Right atrium auricular region (tissue), 2 donors: ENCODE measurements around the gene NTNG2. TPM values are rescaled to one million over a fixed set of nuclear protein-coding genes. Genes with fewer than 3 reads are reported as not detected.

Source experiments
- DNase-seq: peaks from one replicate; pipeline ENCODE4 v3.0.0-alpha.2; 2019; ENCODE audit warnings: low spot score
- H3K27ac ChIP-seq, 2 donors: fragments of 200-600 bp; sonication (generic); 1 replicate in 1 of 2; 2 replicates in 1 of 2; pipeline ENCODE4 v1.5.1; 2016 to 2019
- H3K27me3 ChIP-seq, 2 donors: fragments of 200-600 bp; sonication (generic); one replicate each; pipeline versions ENCODE4 v1.5.1 to v1.6.0; 2017 to 2019
- H3K36me3 ChIP-seq: fragments of 200-600 bp; sonication (generic); one replicate; pipeline ENCODE4 v1.5.1; 2016
- H3K4me1 ChIP-seq, 2 donors: fragments of 200-600 bp; sonication (generic); one replicate each; pipeline versions ENCODE4 v1.5.1 to v1.6.0; 2017 to 2019
- H3K4me3 ChIP-seq, 2 donors: fragments of 200-600 bp; sonication (generic); 1 replicate in 1 of 2; 2 replicates in 1 of 2; pipeline ENCODE4 v1.5.1; 2017 to 2019; ENCODE audit warnings: mild to moderate bottlenecking in 1 of 2, moderate library complexity in 1 of 2
- H3K9me3 ChIP-seq, 2 donors: fragments of 200-600 bp; sonication (generic); one replicate each; pipeline ENCODE4 v1.5.1; 2019
- total RNA-seq, 2 donors: library from RNA; depleted of rRNA; stranded (reverse); fragments of >200 nt; gene quantifications; one replicate each; pipeline ENCODE4 v1.1.0, GENCODE V29; 2016
- TF ChIP-seq, protein P1 (sequence below), 2 donors: fragments of 200-600 bp; sonication (generic); IDR thresholded peaks; one replicate each; pipeline ENCODE4 v1.5.1; 2019; ENCODE audit warnings: antibody characterized with exemption in 2 of 2

Gene NTNG2
- total RNA-seq, 2 donors from 2014 or later: 5.2 to 16.9 TPM

DNA sequence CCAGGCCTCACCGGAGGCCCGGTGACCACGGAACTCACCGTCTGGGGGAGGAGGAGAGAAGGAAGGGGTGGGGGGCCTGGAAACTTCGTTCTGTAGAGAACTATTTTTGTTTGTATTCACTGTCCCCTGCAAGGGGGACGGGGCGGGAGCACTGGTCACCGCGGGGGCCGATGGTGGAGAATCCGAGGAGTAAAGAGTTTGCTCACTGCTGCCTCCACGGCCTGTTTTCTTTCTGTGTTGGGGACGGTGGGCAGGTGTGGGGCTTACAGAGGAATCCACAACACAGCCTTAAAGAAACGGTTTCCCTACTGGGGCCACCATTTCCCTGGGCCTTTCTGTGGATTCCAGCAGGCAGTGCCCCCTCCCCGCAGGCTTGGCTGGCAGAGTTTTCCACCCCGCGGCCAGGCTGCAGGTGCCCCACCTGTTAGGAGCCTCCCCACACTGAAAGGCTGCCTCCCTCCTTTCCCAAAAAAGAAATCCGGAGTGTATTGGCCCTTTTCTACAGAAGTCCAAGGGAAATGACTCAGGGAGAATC lies 80.8 kb downstream of the NTNG2 start:
- H3K27me3 ChIP-seq: no peaks in the 10 kb centered on the region
- H3K36me3 ChIP-seq: no peaks in the 10 kb centered on the region
- peak overlapping the region; percentile 32 to 68 for H3K27ac ChIP-seq
- H3K4me3 ChIP-seq: peak overlapping the region; percentile 51 to 67
- DNase-seq: no peak
- no peaks in the 10 kb centered on the region for H3K9me3 ChIP-seq
- peaks cover 0 to 18% of the 10 kb centered on the region in 2 donors for H3K4me1 ChIP-seq
- TF ChIP-seq, protein P1, sequence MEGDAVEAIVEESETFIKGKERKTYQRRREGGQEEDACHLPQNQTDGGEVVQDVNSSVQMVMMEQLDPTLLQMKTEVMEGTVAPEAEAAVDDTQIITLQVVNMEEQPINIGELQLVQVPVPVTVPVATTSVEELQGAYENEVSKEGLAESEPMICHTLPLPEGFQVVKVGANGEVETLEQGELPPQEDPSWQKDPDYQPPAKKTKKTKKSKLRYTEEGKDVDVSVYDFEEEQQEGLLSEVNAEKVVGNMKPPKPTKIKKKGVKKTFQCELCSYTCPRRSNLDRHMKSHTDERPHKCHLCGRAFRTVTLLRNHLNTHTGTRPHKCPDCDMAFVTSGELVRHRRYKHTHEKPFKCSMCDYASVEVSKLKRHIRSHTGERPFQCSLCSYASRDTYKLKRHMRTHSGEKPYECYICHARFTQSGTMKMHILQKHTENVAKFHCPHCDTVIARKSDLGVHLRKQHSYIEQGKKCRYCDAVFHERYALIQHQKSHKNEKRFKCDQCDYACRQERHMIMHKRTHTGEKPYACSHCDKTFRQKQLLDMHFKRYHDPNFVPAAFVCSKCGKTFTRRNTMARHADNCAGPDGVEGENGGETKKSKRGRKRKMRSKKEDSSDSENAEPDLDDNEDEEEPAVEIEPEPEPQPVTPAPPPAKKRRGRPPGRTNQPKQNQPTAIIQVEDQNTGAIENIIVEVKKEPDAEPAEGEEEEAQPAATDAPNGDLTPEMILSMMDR (IDR thresholded peaks at IDR 0.05): no peak

DNA sequence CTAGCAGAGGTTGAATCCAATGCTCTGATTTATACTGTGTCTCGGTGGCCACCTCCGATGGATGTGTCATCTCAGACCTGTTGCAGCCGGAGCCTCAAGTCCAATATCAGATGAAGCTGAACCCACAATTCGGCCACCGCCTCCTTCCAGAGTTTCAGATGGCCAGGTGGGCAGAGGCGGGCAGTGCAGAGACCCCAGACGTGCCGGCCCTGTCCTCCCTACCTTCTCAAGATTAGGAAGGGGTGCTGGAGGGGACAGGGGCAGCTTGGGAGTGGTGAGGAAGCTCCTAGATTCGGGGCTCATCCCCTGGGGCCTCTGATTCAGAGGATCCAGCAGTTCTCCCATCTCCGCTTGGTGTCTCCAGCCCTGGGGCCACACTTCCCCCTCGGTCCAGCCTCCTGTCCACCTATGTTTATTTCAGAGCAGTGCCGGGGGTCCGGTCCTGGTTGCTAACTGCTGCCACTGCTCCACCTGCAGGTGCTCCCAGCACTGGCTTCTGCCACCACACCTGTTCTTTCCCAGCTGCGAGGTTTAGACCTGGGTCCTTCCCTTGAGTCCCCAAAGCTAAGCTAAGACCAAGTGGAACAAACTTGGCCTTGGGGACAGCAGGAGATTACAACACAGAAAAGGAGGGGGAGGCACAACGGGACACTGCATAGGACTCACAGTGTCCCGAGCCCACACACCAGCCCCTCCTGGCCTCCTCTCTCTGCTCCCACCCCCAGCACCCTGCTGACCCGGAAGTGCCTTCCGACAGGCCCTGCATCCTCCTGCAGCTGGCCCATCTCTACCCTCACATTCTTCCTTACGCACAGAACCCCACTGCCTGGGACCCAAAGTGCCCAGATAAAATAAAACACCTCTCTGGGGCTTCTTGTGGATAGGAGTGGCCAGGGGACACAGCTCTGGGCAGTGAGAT lies 81.6 kb downstream of the NTNG2 start:
- Histone ChIP-seq H3K9me3 (no peaks in the 10 kb centered on the region), H3K36me3 (no peaks in the 10 kb centered on the region), H3K4me3 (no peak overlapping the region), H3K4me1 (peaks cover 0 to 18% of the 10 kb centered on the region in 2 donors), H3K27ac (no peak overlapping the region), H3K27me3 (no peaks in the 10 kb centered on the region)
- DNase-seq: no peak
- TF ChIP-seq, protein P1 (IDR thresholded peaks at IDR 0.05): no peak

DNA sequence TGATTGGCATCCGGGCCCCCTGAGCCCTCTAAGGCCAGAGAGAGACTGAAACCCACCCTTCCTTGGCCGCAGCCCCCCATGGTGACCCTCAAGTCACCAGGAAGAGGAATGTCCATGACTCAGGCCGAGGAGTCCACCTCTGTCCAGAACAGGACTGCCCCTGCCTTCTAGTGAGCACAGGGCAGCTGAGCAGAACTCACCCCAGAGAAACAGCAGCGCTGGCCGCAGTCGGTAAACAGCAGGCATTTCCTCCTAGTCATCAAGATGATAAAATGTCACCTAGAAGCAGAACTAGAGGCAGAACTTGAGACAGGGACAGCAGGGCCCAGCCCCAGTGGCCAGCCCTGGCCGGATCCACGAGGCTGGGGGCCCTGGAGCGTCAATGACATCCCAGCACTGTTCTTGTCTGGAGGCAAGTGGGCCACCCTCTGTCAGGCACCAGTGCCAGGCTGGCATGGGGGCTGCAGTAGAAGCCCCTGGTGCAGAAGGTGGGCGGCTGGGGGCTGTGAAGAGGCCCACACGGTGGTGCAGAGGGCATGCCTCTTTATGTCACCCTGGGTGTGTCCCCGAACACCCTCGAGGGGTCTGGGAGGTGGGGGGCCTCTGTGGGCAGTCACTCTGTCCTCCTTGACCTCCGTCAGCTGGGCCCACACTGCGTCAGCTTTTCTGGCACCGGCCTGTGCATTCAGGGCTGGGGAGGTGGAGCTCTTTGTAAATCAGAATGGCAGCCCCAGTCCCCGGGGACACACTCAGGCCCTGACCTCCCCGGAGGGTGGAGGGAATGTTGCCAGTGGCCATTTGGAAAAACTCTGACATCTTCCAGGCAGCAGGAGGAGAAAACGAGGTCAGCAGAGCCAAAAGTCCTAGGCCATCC lies 83.0 kb downstream of the NTNG2 start:
- Histone ChIP-seq H3K9me3 (no peaks in the 10 kb centered on the region), H3K27me3 (no peaks in the 10 kb centered on the region), H3K4me1 (peaks cover 0 to 18% of the 10 kb centered on the region in 2 donors), H3K27ac (peak overlapping the region in 1 of 2 donors; percentile 16), H3K36me3 (no peaks in the 10 kb centered on the region), H3K4me3 (no peak overlapping the region)
- no peak for DNase-seq
- TF ChIP-seq, protein P1 (IDR thresholded peaks at IDR 0.05): no peak

DNA sequence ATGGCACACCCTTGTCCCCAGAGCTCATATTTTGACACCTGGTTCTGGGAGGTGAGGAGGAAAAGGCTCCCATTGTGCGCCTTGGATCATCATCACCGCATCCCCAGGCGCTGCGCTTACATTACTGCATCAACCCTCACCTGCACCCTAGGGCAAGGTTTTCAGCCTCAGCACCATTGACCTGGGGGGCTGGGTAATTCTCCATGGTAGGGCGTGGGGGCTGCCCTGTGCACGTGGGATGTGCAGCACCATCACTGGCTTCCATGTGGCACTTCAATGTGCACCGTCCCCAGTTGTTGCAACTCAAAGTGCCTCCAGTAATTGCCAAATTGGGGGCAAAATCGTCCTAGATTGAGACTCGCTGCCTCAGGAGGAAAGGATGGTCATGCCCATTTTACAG lies 83.6 kb downstream of the NTNG2 start:
- Histone ChIP-seq H3K9me3 (no peaks in the 10 kb centered on the region), H3K27ac (no peak overlapping the region), H3K4me1 (peaks cover 0 to 16% of the 10 kb centered on the region in 2 donors), H3K4me3 (no peak overlapping the region), H3K36me3 (no peaks in the 10 kb centered on the region), H3K27me3 (no peaks in the 10 kb centered on the region)
- DNase-seq: no peak
- TF ChIP-seq, protein P1 (IDR thresholded peaks at IDR 0.05): no peak

DNA sequence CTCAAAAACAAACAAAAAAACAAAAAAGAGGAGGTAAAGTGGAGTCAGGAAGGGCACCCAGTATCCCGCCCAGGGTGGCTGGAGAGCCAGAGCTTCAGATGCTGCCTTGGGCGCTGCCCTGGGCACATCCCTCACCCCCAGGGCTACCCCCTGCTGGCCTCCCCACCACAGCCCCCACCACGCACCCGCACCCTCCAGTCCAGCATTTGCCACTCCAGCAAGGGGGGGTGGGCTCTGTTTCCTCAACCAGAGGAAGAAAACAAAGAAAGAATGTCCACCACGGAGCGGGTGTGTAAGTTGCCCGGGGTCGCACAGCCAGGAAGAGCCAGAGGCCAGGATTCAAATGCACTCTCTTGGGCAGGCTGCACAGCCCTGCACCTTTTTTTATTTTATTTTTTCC lies 86.1 kb downstream of the NTNG2 start:
- Histone ChIP-seq H3K4me3 (no peak overlapping the region), H3K27ac (no peak overlapping the region), H3K4me1 (peaks cover 0 to under 1% of the 10 kb centered on the region in 2 donors), H3K36me3 (no peaks in the 10 kb centered on the region), H3K27me3 (no peaks in the 10 kb centered on the region), H3K9me3 (no peaks in the 10 kb centered on the region)
- no peak for DNase-seq
- TF ChIP-seq, protein P1 (IDR thresholded peaks at IDR 0.05): no peak
